Peyer's patch (tissue), 4 donors: ENCODE results near the gene PTPN18. TPM values are rescaled to one million over a fixed set of nuclear protein-coding genes. Genes with fewer than 3 reads are reported as not detected.
A peak's percentile ranks its signal among the peaks of the same experiment; 100 is the strongest.

Experiments
- DNase-seq, 3 donors: peaks; one replicate each; pipeline ENCODE4 v3.0.0-alpha.2; 2017 to 2019
- H3K27ac ChIP-seq, 4 donors: fragments of 200-600 bp; sonication (generic); one replicate each; pipeline ENCODE4 v1.5.1; 2016 to 2019
- H3K27me3 ChIP-seq, 2 donors: fragments of 200-600 bp; sonication (generic); one replicate each; pipeline ENCODE4 v1.5.1; 2019
- H3K36me3 ChIP-seq, 3 donors: fragments of 200-600 bp; sonication (generic); one replicate each; pipeline ENCODE4 v1.5.1; 2016 to 2019
- H3K4me1 ChIP-seq, 4 donors: fragments of 200-600 bp; sonication (generic); one replicate each; pipeline ENCODE4 v1.5.1; 2016 to 2019
- H3K4me3 ChIP-seq, 4 donors: fragments of 200-600 bp; sonication (generic); 1 replicate in 3 of 4; 2 replicates in 1 of 4; pipeline ENCODE4 v1.5.1; 2016 to 2019; ENCODE audit warnings: mild to moderate bottlenecking in 1 of 4
- H3K9me3 ChIP-seq, 4 donors: fragments of 200-600 bp; sonication (generic); one replicate each; pipeline ENCODE4 v1.5.1; 2016 to 2019; ENCODE audit warnings: mild to moderate bottlenecking in 1 of 4
- CTCF ChIP-seq, 6 experiments: fragments of 450-650 bp in 4 of 6; fragments of 200-600 bp in 2 of 6; sonication (generic) in 1 of 6; IDR thresholded peaks; one replicate each; pipeline ENCODE4 v1.5.1; 2017 to 2019; ENCODE audit warnings: antibody characterized with exemption in 6 of 6, mild to moderate bottlenecking in 3 of 6, moderate library complexity in 1 of 6
- POLR2A ChIP-seq, 2 donors: fragments of 450-650 bp; IDR thresholded peaks; one replicate each; pipeline ENCODE4 v1.5.1; 2017; ENCODE audit warnings: antibody characterized with exemption in 2 of 2, mild to moderate bottlenecking in 2 of 2, moderate library complexity in 2 of 2
- total RNA-seq, 4 donors: library from RNA; depleted of rRNA; stranded (reverse); fragments of >200 nt; gene quantifications; one replicate each; pipeline ENCODE4 v1.1.0, GENCODE V29; 2016

The PTPN18 gene
- total RNA-seq, 4 donors from 2014 or later = 137 to 208 (median 169) TPM

- TF ChIP-seq POLR2A (IDR thresholded peaks at IDR 0.05) = no peak
- TF ChIP-seq CTCF (IDR thresholded peaks at IDR 0.05) = no peak
- no peak for DNase-seq
- H3K27me3 ChIP-seq = no peaks in the 10 kb centered on the region
- H3K4me3 ChIP-seq = no peak overlapping the region
- no peaks in the 10 kb centered on the region for H3K36me3 ChIP-seq
- no peaks in the 10 kb centered on the region for H3K9me3 ChIP-seq
- H3K27ac ChIP-seq = peak overlapping the region in 1 of 4 donors; percentile 14
- H3K4me1 ChIP-seq = peaks cover 0 to 10% (median 3%) of the 10 kb centered on the region in 4 donors
Observed at GRCh38 chr2:130380096-130380934, 24.5 kb downstream of the PTPN18 start.

- H3K4me3 ChIP-seq = no peak overlapping the region
- H3K27ac ChIP-seq = peak overlapping the region in 1 of 4 donors; percentile 15
- H3K27me3 ChIP-seq = no peaks in the 10 kb centered on the region
- H3K9me3 ChIP-seq = no peaks in the 10 kb centered on the region
- TF ChIP-seq POLR2A (IDR thresholded peaks at IDR 0.05) = no peak
- no peak for TF ChIP-seq CTCF (IDR thresholded peaks at IDR 0.05)
- H3K36me3 ChIP-seq = no peaks in the 10 kb centered on the region
- H3K4me1 ChIP-seq = peaks cover 0 to 10% (median 3%) of the 10 kb centered on the region in 4 donors
- no peak for DNase-seq
Observed at GRCh38 chr2:130381145-130381544, 25.3 kb downstream of the PTPN18 start.

- Histone ChIP-seq H3K4me1 (peaks cover 0 to 10% (median 5%) of the 10 kb centered on the region in 4 donors), H3K27ac (no peak overlapping the region), H3K36me3 (no peaks in the 10 kb centered on the region), H3K27me3 (no peaks in the 10 kb centered on the region), H3K9me3 (no peaks in the 10 kb centered on the region), H3K4me3 (no peak overlapping the region)
- TF ChIP-seq CTCF (IDR thresholded peaks at IDR 0.05) (no peak), POLR2A (IDR thresholded peaks at IDR 0.05) (no peak)
- no peak for DNase-seq
Observed at GRCh38 chr2:130381619-130382018, 25.8 kb downstream of the PTPN18 start.

GRCh38 chr2:130382313-130382917 lies 26.6 kb downstream of the PTPN18 start:
- Histone ChIP-seq H3K27ac (no peak overlapping the region), H3K4me1 (peaks cover 0 to 8% (median 4%) of the 10 kb centered on the region in 4 donors), H3K36me3 (no peaks in the 10 kb centered on the region), H3K27me3 (no peaks in the 10 kb centered on the region), H3K9me3 (no peaks in the 10 kb centered on the region), H3K4me3 (no peak overlapping the region)
- TF ChIP-seq POLR2A (IDR thresholded peaks at IDR 0.05) (no peak), CTCF (IDR thresholded peaks at IDR 0.05) (no peak)
- no peak for DNase-seq

- H3K27ac ChIP-seq = peak overlapping the region in 2 of 4 donors; percentile 1 to 63
- no peaks in the 10 kb centered on the region for H3K9me3 ChIP-seq
- TF ChIP-seq CTCF (IDR thresholded peaks at IDR 0.05) (no peak), POLR2A (IDR thresholded peaks at IDR 0.05) (no peak)
- no peak overlapping the region for H3K4me3 ChIP-seq
- DNase-seq = peak in 2 of 3 donors; percentile 66 to 67
- H3K27me3 ChIP-seq = no peaks in the 10 kb centered on the region
- H3K36me3 ChIP-seq = no peaks in the 10 kb centered on the region
- H3K4me1 ChIP-seq = peaks cover 0 to 11% (median 3%) of the 10 kb centered on the region in 4 donors
Observed at GRCh38 chr2:130385709-130386108, 29.9 kb downstream of the PTPN18 start.
